ENCODE data around the gene CTSA. TPM values are rescaled to one million over a fixed set of nuclear protein-coding genes. Genes with fewer than 3 reads are reported as not detected.

The CTSA gene
- total and polyA plus RNA-seq, 9 of the 15 experiments (the other 6 are each of a cell fraction or from before 2014, with no cell fraction given), result 8.8 to 61.7 (median 28.3) TPM

GRCh38 chr20:45850926-45851325 is 40.2 kb upstream of the CTSA start (continued):
- no peak for TF ChIP-seq MAFK (IDR thresholded peaks at IDR 0.05; ENCODE audit: low read length)
- TF ChIP-seq SMARCA4 (IDR thresholded peaks at IDR 0.05), result peak; percentile 84
- no peak for TF ChIP-seq ATF6 (CRISPR knock-in tag; IDR thresholded peaks at IDR 0.05)
- TF ChIP-seq ERF (CRISPR knock-in tag; IDR thresholded peaks at IDR 0.05), result no peak
- no peak for TF ChIP-seq ILF3 (IDR thresholded peaks at IDR 0.05; ENCODE audit: borderline replicate concordance)
- no peak for TF ChIP-seq GTF2A2 (tag; IDR thresholded peaks at IDR 0.05)
- TF ChIP-seq SNAPC5 (CRISPR knock-in tag; IDR thresholded peaks at IDR 0.05), result no peak
- TF ChIP-seq KDM5B (IDR thresholded peaks at IDR 0.05; ENCODE audit: insufficient replicate concordance, low read depth, low read length), result no peak
- no peak for TF ChIP-seq FOXJ3 (CRISPR knock-in tag; IDR thresholded peaks at IDR 0.05)
- TF ChIP-seq SREBF2 (CRISPR knock-in tag; IDR thresholded peaks at IDR 0.05), result no peak
- no peak for TF ChIP-seq NCOA4 (IDR thresholded peaks at IDR 0.05; ENCODE audit: partially characterized antibody)
- TF ChIP-seq NUFIP1 (IDR thresholded peaks at IDR 0.05; ENCODE audit: partially characterized antibody), result no peak
- no peak for TF ChIP-seq HNRNPK (IDR thresholded peaks at IDR 0.05; ENCODE audit: low read depth, low read length, poor library complexity, severe bottlenecking)
- TF ChIP-seq TGIF2 (CRISPR knock-in tag; IDR thresholded peaks at IDR 0.05), result no peak
- TF ChIP-seq TSHZ1 (CRISPR knock-in tag; IDR thresholded peaks at IDR 0.05), result no peak
- TF ChIP-seq SMARCA5 (IDR thresholded peaks at IDR 0.05), result no peak
- no peak for TF ChIP-seq PTBP1 (IDR thresholded peaks at IDR 0.05; ENCODE audit: low read depth, low read length)
- TF ChIP-seq TEAD2 (tag; IDR thresholded peaks at IDR 0.05), result no peak
- TF ChIP-seq ZNF282 (CRISPR knock-in tag; IDR thresholded peaks at IDR 0.05), result no peak
- TF ChIP-seq ZNF274 (IDR thresholded peaks at IDR 0.05; ENCODE audit: borderline replicate concordance, low read depth, low read length), result no peak
- no peak for TF ChIP-seq ZNF57 (CRISPR knock-in tag; IDR thresholded peaks at IDR 0.05)
- TF ChIP-seq ZNF146 (CRISPR knock-in tag; IDR thresholded peaks at IDR 0.05; ENCODE audit: unreplicated experiment), result no peak
- no peak for TF ChIP-seq ZC3H11A (IDR thresholded peaks at IDR 0.05; ENCODE audit: low read depth, low read length)
- TF ChIP-seq ZBTB7A (IDR thresholded peaks at IDR 0.05; ENCODE audit: borderline replicate concordance, control insufficient read depth, low read depth, low read length), result no peak
- TF ChIP-seq CHCHD3 (CRISPR knock-in tag; IDR thresholded peaks at IDR 0.05), result no peak
- TF ChIP-seq ZNF212 (CRISPR knock-in tag; IDR thresholded peaks at IDR 0.05), result no peak
- no peak for TF ChIP-seq POLR2G (IDR thresholded peaks at IDR 0.05; ENCODE audit: low read depth, low read length)
- TF ChIP-seq MAFF (IDR thresholded peaks at IDR 0.05; ENCODE audit: low read length), result no peak

Measured in K562 (cell line).